WTC11 (cell line): ENCODE data around the gene LZTS2. TPM values are rescaled to one million over a fixed set of nuclear protein-coding genes. Genes with fewer than 3 reads are reported as not detected.

Source experiments
- ATAC-seq: fragments of 200-7000 bp; cut with Tn5 transposase; 2 replicates; pipeline ENCODE4 v1.10.0; 2021; ENCODE audit warnings: mild to moderate bottlenecking, moderate library complexity
- CTCF ChIA-PET: fragments of 300-600 bp; sonication (Branson Sonifier 250); formaldehyde crosslinking; loops from one replicate; lab custom pipeline; 2021; ENCODE audit warnings: antibody characterized with exemption; lab: Charles Lee
- POLR2A ChIA-PET: fragments of 350-600 bp; sonication (Branson Sonifier 250); formaldehyde crosslinking; loops from one replicate; lab custom pipeline; 2021; ENCODE audit warnings: antibody characterized with exemption; lab: Charles Lee
- DNase-seq: peaks from one replicate; pipeline ENCODE4 v3.0.0; 2021; ENCODE audit warnings: low spot score
- H3K27ac Mint-ChIP-seq: 2 replicates; pipeline ENCODE4 v1.8.0; 2021; ENCODE audit warnings: mixed read lengths
- H3K27me3 Mint-ChIP-seq: 2 replicates; pipeline ENCODE4 v1.8.0; 2021; ENCODE audit warnings: low read depth, mild to moderate bottlenecking, moderate library complexity, mixed read lengths
- H3K36me3 Mint-ChIP-seq: 2 replicates; pipeline ENCODE4 v1.8.0; 2021; ENCODE audit warnings: mixed read lengths
- H3K4me1 Mint-ChIP-seq: 2 replicates; pipeline ENCODE4 v1.8.0; 2022; ENCODE audit warnings: mixed read lengths
- H3K4me3 Mint-ChIP-seq: 2 replicates; pipeline ENCODE4 v1.8.0; 2021; ENCODE audit warnings: mild to moderate bottlenecking, moderate library complexity, mixed read lengths
- H3K9me3 Mint-ChIP-seq: 2 replicates; pipeline ENCODE4 v1.8.0; 2021; ENCODE audit warnings: mixed read lengths
- EMX1 ChIP-seq: fragments of 250-450 bp; sonication (Bioruptor Pico); IDR thresholded peaks from 2 replicates; pipeline ENCODE4 v1.8.0; 2021; ENCODE audit warnings: mild to moderate bottlenecking
- ERG ChIP-seq: fragments of 250-450 bp; sonication (Bioruptor Pico); IDR thresholded peaks from 2 replicates; pipeline ENCODE4 v1.8.0; 2021; ENCODE audit warnings: mild to moderate bottlenecking
- ETV6 ChIP-seq: sonication (generic); formaldehyde crosslinking; IDR thresholded peaks from 2 replicates; pipeline ENCODE4 v1.8.1; 2022; ENCODE audit warnings: mild to moderate bottlenecking, missing genetic modification reagents
- GABPB1 ChIP-seq: sonication (generic); formaldehyde crosslinking; IDR thresholded peaks from 2 replicates; pipeline ENCODE4 v1.8.1; 2023; ENCODE audit warnings: mild to moderate bottlenecking, missing genetic modification reagents
- GRHL2 ChIP-seq: fragments of 250-450 bp; sonication (Bioruptor Pico); IDR thresholded peaks from 2 replicates; pipeline ENCODE4 v1.8.0; 2022; ENCODE audit warnings: mild to moderate bottlenecking, moderate library complexity; ENCODE audit not compliant: insufficient replicate concordance, severe bottlenecking
- GTF2I ChIP-seq: fragments of 250-450 bp; sonication (Bioruptor Pico); conservative IDR thresholded peaks from 2 replicates; pipeline ENCODE4 v1.4.0; 2021; ENCODE audit warnings: mild to moderate bottlenecking
- IRF2 ChIP-seq: sonication (generic); formaldehyde crosslinking; IDR thresholded peaks from 2 replicates; pipeline ENCODE4 v1.8.0; 2022; ENCODE audit warnings: low read depth, missing genetic modification reagents, borderline replicate concordance
- JAZF1 ChIP-seq: fragments of 250-450 bp; sonication (Bioruptor Pico); IDR thresholded peaks from 2 replicates; pipeline ENCODE4 v1.9.0; 2021; ENCODE audit warnings: moderate library complexity, mild to moderate bottlenecking, inconsistent platforms
- JUN ChIP-seq: sonication (generic); formaldehyde crosslinking; IDR thresholded peaks from 2 replicates; pipeline ENCODE4 v1.8.0; 2023; ENCODE audit warnings: mild to moderate bottlenecking, missing genetic modification reagents
- MLX ChIP-seq: sonication (generic); formaldehyde crosslinking; IDR thresholded peaks from 2 replicates; pipeline ENCODE4 v1.8.1; 2023; ENCODE audit warnings: mild to moderate bottlenecking, missing genetic modification reagents, moderate library complexity
- NR1H2 ChIP-seq: sonication (generic); formaldehyde crosslinking; IDR thresholded peaks from 2 replicates; pipeline ENCODE4 v1.9.0; 2021; ENCODE audit warnings: mild to moderate bottlenecking, moderate library complexity, missing genetic modification reagents
- SOX15 ChIP-seq: fragments of 250-450 bp; sonication (Bioruptor Pico); IDR thresholded peaks from 2 replicates; pipeline ENCODE4 v1.9.0; 2021; ENCODE audit warnings: mild to moderate bottlenecking
- STAT6 ChIP-seq: sonication (generic); formaldehyde crosslinking; conservative IDR thresholded peaks from 2 replicates; pipeline ENCODE4 v1.8.1; 2023; ENCODE audit warnings: mild to moderate bottlenecking, low read depth, missing genetic modification reagents, moderate library complexity
- TCF7 ChIP-seq: sonication (generic); formaldehyde crosslinking; IDR thresholded peaks from 2 replicates; pipeline ENCODE4 v1.8.0; 2022; ENCODE audit warnings: mild to moderate bottlenecking, low read depth, missing genetic modification reagents, moderate library complexity
- TEAD1 ChIP-seq: sonication (generic); formaldehyde crosslinking; IDR thresholded peaks from 2 replicates; pipeline ENCODE4 v1.8.0; 2022; ENCODE audit warnings: mild to moderate bottlenecking, missing genetic modification reagents
- TP53 ChIP-seq: sonication (generic); formaldehyde crosslinking; IDR thresholded peaks from 2 replicates; pipeline ENCODE4 v1.8.1; 2023; ENCODE audit warnings: mild to moderate bottlenecking, missing genetic modification reagents
- ZMAT4 ChIP-seq: fragments of 250-450 bp; sonication (Bioruptor Pico); IDR thresholded peaks from 2 replicates; pipeline ENCODE4 v1.9.0; 2021; ENCODE audit warnings: mild to moderate bottlenecking
- ZNF263 ChIP-seq: sonication (generic); formaldehyde crosslinking; IDR thresholded peaks from 2 replicates; pipeline ENCODE4 v1.8.1; 2022; ENCODE audit warnings: low read depth, mild to moderate bottlenecking, moderate library complexity, missing genetic modification reagents
- ZNF396 ChIP-seq: fragments of 250-450 bp; sonication (Bioruptor Pico); IDR thresholded peaks from 2 replicates; pipeline ENCODE4 v1.8.0; 2021; ENCODE audit warnings: mild to moderate bottlenecking, moderate library complexity, borderline replicate concordance
- ZSCAN18 ChIP-seq: fragments of 250-450 bp; sonication (Bioruptor Pico); IDR thresholded peaks from 2 replicates; pipeline ENCODE4 v2.1.2; 2022; ENCODE audit warnings: mild to moderate bottlenecking, moderate library complexity
- total RNA-seq: library from RNA; stranded (reverse); gene quantifications from 3 replicates; pipeline ENCODE4 v1.2.3, GENCODE V29; 2021
- TF ChIP-seq, protein P1 (sequence below): sonication (generic); formaldehyde crosslinking; IDR thresholded peaks from 2 replicates; pipeline ENCODE4 v1.8.1; 2022; ENCODE audit warnings: mild to moderate bottlenecking, moderate library complexity, missing genetic modification reagents
- TF ChIP-seq, protein P2 (sequence below): sonication (generic); formaldehyde crosslinking; IDR thresholded peaks from 2 replicates; pipeline ENCODE4 v1.8.0; 2023; ENCODE audit warnings: missing genetic modification reagents
- TF ChIP-seq, protein P3 (sequence below): sonication (generic); formaldehyde crosslinking; IDR thresholded peaks from 2 replicates; pipeline ENCODE4 v1.8.1; 2023; ENCODE audit warnings: mild to moderate bottlenecking, missing genetic modification reagents, moderate library complexity
- TF ChIP-seq, protein P4 (sequence below): sonication (generic); formaldehyde crosslinking; IDR thresholded peaks from 2 replicates; pipeline ENCODE4 v1.8.1; 2023; ENCODE audit warnings: mild to moderate bottlenecking, missing genetic modification reagents

LZTS2 gene
- total RNA-seq, 1 experiment from 2014 or later = 84.6 TPM

DNA sequence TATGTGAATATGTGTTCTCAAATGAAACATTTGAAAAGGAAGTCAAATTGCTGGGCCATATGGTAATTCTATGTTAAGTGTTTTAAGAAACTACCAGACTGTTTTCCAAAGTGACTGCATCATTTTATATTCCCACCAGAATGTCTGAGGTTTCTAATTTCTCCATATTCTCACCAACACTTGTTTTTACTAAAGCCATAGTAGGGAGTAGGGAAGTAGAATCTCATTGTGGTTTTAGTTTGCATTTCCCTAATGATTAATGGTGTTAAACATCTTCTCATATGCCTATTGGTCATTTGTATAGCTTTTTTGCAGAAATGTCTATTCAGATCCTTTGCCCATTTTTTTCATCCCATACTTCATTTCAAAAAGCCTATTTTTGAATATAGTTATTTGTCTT is 39.4 kb upstream of the LZTS2 start:
- Mint-ChIP-seq H3K27ac (no peak overlapping the region), H3K4me1 (no peaks in the 10 kb centered on the region), H3K4me3 (no peak overlapping the region), H3K27me3 (no peaks in the 10 kb centered on the region), H3K36me3 (peaks cover 23% of the 10 kb centered on the region), H3K9me3 (no peaks in the 10 kb centered on the region)
- TF ChIP-seq JUN (CRISPR knock-in tag) = no peak
- no peak for TF ChIP-seq GABPB1 (CRISPR knock-in tag)
- no peak for TF ChIP-seq SOX15 (CRISPR knock-in tag)
- TF ChIP-seq ERG (CRISPR knock-in tag) = no peak
- TF ChIP-seq MLX = no peak
- TF ChIP-seq, protein P1, sequence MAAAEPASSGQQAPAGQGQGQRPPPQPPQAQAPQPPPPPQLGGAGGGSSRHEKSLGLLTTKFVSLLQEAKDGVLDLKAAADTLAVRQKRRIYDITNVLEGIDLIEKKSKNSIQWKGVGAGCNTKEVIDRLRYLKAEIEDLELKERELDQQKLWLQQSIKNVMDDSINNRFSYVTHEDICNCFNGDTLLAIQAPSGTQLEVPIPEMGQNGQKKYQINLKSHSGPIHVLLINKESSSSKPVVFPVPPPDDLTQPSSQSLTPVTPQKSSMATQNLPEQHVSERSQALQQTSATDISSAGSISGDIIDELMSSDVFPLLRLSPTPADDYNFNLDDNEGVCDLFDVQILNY (CRISPR knock-in tag) = no peak
- TF ChIP-seq, protein P2, sequence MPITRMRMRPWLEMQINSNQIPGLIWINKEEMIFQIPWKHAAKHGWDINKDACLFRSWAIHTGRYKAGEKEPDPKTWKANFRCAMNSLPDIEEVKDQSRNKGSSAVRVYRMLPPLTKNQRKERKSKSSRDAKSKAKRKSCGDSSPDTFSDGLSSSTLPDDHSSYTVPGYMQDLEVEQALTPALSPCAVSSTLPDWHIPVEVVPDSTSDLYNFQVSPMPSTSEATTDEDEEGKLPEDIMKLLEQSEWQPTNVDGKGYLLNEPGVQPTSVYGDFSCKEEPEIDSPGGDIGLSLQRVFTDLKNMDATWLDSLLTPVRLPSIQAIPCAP = no peak
- TF ChIP-seq ZMAT4 (CRISPR knock-in tag) = no peak
- no peak for TF ChIP-seq EMX1 (CRISPR knock-in tag)
- TF ChIP-seq TEAD1 = no peak
- TF ChIP-seq, protein P3, sequence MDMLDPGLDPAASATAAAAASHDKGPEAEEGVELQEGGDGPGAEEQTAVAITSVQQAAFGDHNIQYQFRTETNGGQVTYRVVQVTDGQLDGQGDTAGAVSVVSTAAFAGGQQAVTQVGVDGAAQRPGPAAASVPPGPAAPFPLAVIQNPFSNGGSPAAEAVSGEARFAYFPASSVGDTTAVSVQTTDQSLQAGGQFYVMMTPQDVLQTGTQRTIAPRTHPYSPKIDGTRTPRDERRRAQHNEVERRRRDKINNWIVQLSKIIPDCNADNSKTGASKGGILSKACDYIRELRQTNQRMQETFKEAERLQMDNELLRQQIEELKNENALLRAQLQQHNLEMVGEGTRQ (CRISPR knock-in tag) = no peak
- TF ChIP-seq, protein P4, sequence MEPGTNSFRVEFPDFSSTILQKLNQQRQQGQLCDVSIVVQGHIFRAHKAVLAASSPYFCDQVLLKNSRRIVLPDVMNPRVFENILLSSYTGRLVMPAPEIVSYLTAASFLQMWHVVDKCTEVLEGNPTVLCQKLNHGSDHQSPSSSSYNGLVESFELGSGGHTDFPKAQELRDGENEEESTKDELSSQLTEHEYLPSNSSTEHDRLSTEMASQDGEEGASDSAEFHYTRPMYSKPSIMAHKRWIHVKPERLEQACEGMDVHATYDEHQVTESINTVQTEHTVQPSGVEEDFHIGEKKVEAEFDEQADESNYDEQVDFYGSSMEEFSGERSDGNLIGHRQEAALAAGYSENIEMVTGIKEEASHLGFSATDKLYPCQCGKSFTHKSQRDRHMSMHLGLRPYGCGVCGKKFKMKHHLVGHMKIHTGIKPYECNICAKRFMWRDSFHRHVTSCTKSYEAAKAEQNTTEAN = no peak
- TF ChIP-seq GTF2I (CRISPR knock-in tag) = no peak
- TF ChIP-seq TP53 (CRISPR knock-in tag) = no peak
- no peak for TF ChIP-seq NR1H2
- TF ChIP-seq ZSCAN18 = no peak
- ChIA-PET POLR2A (no interaction called here), CTCF (no interaction called here)
- ATAC-seq (no peak), DNase-seq (no peak)

DNA sequence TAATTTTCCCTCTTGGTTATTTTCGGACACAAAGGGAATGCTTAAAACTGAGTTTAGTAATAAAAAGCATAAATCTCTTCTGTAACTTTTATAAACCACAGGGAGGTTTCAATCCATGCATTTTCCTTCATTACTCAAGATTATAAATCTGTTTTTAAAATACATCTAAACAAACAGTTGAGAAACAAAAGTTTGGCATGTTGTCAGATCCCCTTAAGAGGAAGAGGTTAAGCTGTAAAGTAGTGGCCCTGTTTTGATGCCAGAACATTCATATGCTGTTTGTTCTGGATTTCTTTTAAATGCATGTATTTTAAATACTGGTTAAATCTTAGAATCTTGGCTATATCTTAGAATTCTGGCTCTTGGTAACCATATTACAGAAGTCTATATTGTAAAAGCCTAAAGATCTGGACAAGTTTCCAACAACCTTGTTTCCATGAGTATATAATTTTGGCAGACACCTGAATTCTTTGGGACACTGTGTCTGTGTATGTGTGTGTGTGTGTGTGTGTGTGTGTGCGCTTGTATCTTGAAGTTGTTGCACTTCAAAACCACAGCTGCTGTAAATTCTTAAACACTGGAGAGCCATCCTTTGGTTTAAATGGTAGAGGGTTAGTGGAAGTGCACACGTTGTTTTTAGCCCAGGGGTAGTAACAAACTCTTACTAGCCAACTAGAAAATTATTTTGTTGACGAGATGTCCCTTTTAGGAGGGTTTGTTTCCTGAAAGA is 37.1 kb upstream of the LZTS2 start:
- Mint-ChIP-seq H3K9me3 (no peaks in the 10 kb centered on the region), H3K36me3 (peaks cover 12% of the 10 kb centered on the region), H3K27ac (no peak overlapping the region), H3K27me3 (no peaks in the 10 kb centered on the region), H3K4me1 (no peaks in the 10 kb centered on the region), H3K4me3 (no peak overlapping the region)
- DNase-seq = no peak
- CTCF ChIA-PET = no interaction called here
- ATAC-seq = no peak
- POLR2A ChIA-PET = no interaction called here
- no peak for TF ChIP-seq ZNF396 (CRISPR knock-in tag)
- no peak for TF ChIP-seq EMX1 (CRISPR knock-in tag)
- TF ChIP-seq ZNF263 (CRISPR knock-in tag) = no peak
- no peak for TF ChIP-seq JAZF1 (CRISPR knock-in tag)
- TF ChIP-seq IRF2 = no peak
- TF ChIP-seq GRHL2 (CRISPR knock-in tag) = no peak
- no peak for TF ChIP-seq ETV6 (CRISPR knock-in tag)
- no peak for TF ChIP-seq ERG (CRISPR knock-in tag)
- no peak for TF ChIP-seq TCF7 (CRISPR knock-in tag)
- no peak for TF ChIP-seq STAT6 (CRISPR knock-in tag)
